IMR-90 (cell line): ENCODE measurements around the gene KRT82. TPM values are rescaled to one million over a fixed set of nuclear protein-coding genes. Genes with fewer than 3 reads are reported as not detected.

ENCODE experiments used
- ATAC-seq: fragments of 200-7000 bp; cut with Tn5 transposase; 2 replicates; pipeline ENCODE4 v1.9.1; 2020; ENCODE audit warnings: low read depth, mild to moderate bottlenecking, moderate library complexity
- BruUV-seq: library from RNA; stranded (reverse); fragments of 400-500 nt; replicated peaks from 2 replicates; lab custom pipeline; 2021; lab: Mats Ljungman, UMichigan
- CTCF ChIA-PET: fragments of 300-600 bp; formaldehyde crosslinking; extraction: SDS; loops from one replicate; lab custom pipeline; 2021; ENCODE audit warnings: antibody characterized with exemption; lab: Yijun Ruan, JAX
- POLR2A ChIA-PET: fragments of 300-600 bp; sonication (Branson Sonifier 250); formaldehyde crosslinking; loops from one replicate; lab custom pipeline; 2022; ENCODE audit warnings: antibody characterized with exemption; ENCODE audit not compliant: unreplicated experiment; lab: Charles Lee
- DNase-seq: peaks from one replicate; pipeline ENCODE4 v3.0.0; 2013
- H2AFZ ChIP-seq: replicated peaks from 2 replicates; pipeline ENCODE3; 2013; ENCODE audit warnings: low read length, mild to moderate bottlenecking; ENCODE audit not compliant: poor library complexity
- H2AK5ac ChIP-seq: 2 replicates; pipeline ENCODE4 v1.6.1; 2013; ENCODE audit warnings: low read depth, low read length, inconsistent platforms
- H2AK9ac ChIP-seq: replicated peaks from 2 replicates; pipeline ENCODE3; 2013; ENCODE audit warnings: mild to moderate bottlenecking, low read depth, low read length, moderate library complexity; ENCODE audit not compliant: poor library complexity
- H2BK120ac ChIP-seq: 2 replicates; pipeline ENCODE4 v1.6.1; 2013; ENCODE audit warnings: low read depth, low read length, inconsistent platforms
- H2BK15ac ChIP-seq: 3 replicates; pipeline ENCODE4 v1.6.1; 2013; ENCODE audit warnings: low read depth, low read length, inconsistent platforms
- H2BK20ac ChIP-seq: 2 replicates; pipeline ENCODE4 v1.6.1; 2013; ENCODE audit warnings: low read depth, mild to moderate bottlenecking, inconsistent platforms, low read length, moderate library complexity
- H2BK5ac ChIP-seq: 2 replicates; pipeline ENCODE4 v1.6.1; 2013; ENCODE audit warnings: mild to moderate bottlenecking, low read depth, low read length, inconsistent platforms; ENCODE audit not compliant: poor library complexity, severe bottlenecking
- H3K14ac ChIP-seq: replicated peaks from 2 replicates; pipeline ENCODE4 v1.6.1; 2013; ENCODE audit warnings: low read depth, low read length, inconsistent platforms
- H3K18ac ChIP-seq: 2 replicates; pipeline ENCODE4 v1.6.1; 2013; ENCODE audit warnings: low read depth, low read length, control low read depth
- H3K23ac ChIP-seq: 2 replicates; pipeline ENCODE4 v1.6.1; 2013; ENCODE audit warnings: low read depth, low read length, inconsistent platforms
- H3K27ac ChIP-seq: 2 replicates; pipeline ENCODE4 v1.5.1; 2013; ENCODE audit warnings: mild to moderate bottlenecking, control low read depth, low read length; ENCODE audit not compliant: insufficient read depth
- H3K27me3 ChIP-seq: 2 replicates; pipeline ENCODE4 v1.6.1; 2013; ENCODE audit warnings: low read length; ENCODE audit not compliant: control insufficient read depth, insufficient read depth
- H3K36me3 ChIP-seq: 2 replicates; pipeline ENCODE4 v1.6.1; 2013; ENCODE audit warnings: low read length, mixed read lengths; ENCODE audit not compliant: control insufficient read depth, insufficient read depth
- H3K4ac ChIP-seq: 2 replicates; pipeline ENCODE4 v1.6.1; 2013; ENCODE audit warnings: low read depth, low read length, inconsistent platforms
- H3K4me1 ChIP-seq: 2 replicates; pipeline ENCODE4 v1.6.1; 2013; ENCODE audit warnings: low read length, mixed read lengths; ENCODE audit not compliant: control insufficient read depth, insufficient read depth
- H3K4me2 ChIP-seq: 2 replicates; pipeline ENCODE4 v1.6.1; 2013; ENCODE audit warnings: low read depth, mild to moderate bottlenecking, control low read depth, low read length, moderate library complexity
- H3K4me3 ChIP-seq: 2 replicates; pipeline ENCODE4 v1.5.1; 2013; ENCODE audit warnings: low read depth, mild to moderate bottlenecking, control low read depth, low read length, moderate library complexity; ENCODE audit not compliant: insufficient read depth
- H3K56ac ChIP-seq: 2 replicates; pipeline ENCODE4 v1.6.1; 2013; ENCODE audit warnings: low read length, inconsistent platforms; ENCODE audit not compliant: insufficient read depth; ENCODE audit errors: extremely low read depth
- H3K79me1 ChIP-seq, 2 experiments: 2 replicates each; pipeline ENCODE4 v1.6.1; 2013; ENCODE audit warnings: low read length in 2 of 2, inconsistent platforms in 1 of 2, low read depth in 1 of 2
- H3K9ac ChIP-seq: 2 replicates; pipeline ENCODE4 v1.6.1; 2013; ENCODE audit warnings: low read depth, low read length, control low read depth
- H3K9me1 ChIP-seq: 2 replicates; pipeline ENCODE4 v1.6.1; 2013; ENCODE audit warnings: low read length, inconsistent platforms; ENCODE audit not compliant: insufficient read depth
- H3K9me3 ChIP-seq: 2 replicates; pipeline ENCODE4 v1.6.1; 2013; ENCODE audit warnings: low read length; ENCODE audit not compliant: control insufficient read depth, insufficient read depth
- H4K20me1 ChIP-seq: 2 replicates; pipeline ENCODE4 v1.6.1; 2013; ENCODE audit warnings: low read length, inconsistent platforms; ENCODE audit not compliant: insufficient read depth
- H4K5ac ChIP-seq: 2 replicates; pipeline ENCODE4 v1.6.1; 2013; ENCODE audit warnings: mild to moderate bottlenecking, low read depth, low read length, control low read depth
- H4K8ac ChIP-seq, 2 experiments: 2 replicates each; pipeline ENCODE4 v1.6.1; 2013; ENCODE audit warnings: low read depth in 2 of 2, low read length in 2 of 2, control low read depth in 1 of 2, inconsistent platforms in 1 of 2
- H4K91ac ChIP-seq: 2 replicates; pipeline ENCODE4 v1.6.1; 2013; ENCODE audit warnings: low read depth, low read length, inconsistent platforms; ENCODE audit not compliant: insufficient read depth
- CHD1 ChIP-seq: IDR thresholded peaks from 2 replicates; pipeline ENCODE4 v1.6.1; 2012; ENCODE audit warnings: low read depth, low read length, improper control_type of control experiment
- MXI1 ChIP-seq: IDR thresholded peaks from 2 replicates; pipeline ENCODE4 v1.6.1; 2012; ENCODE audit warnings: low read depth, mild to moderate bottlenecking, low read length, moderate library complexity, borderline replicate concordance
- USF2 ChIP-seq: fragments of 150-350 bp; IDR thresholded peaks from 2 replicates; pipeline ENCODE4 v1.6.1; 2017; ENCODE audit warnings: mild to moderate bottlenecking, antibody characterized with exemption, low read length, low read depth
- WGBS, 2 experiments: methylation state at CpG; one replicate each; pipeline versions ENCODE4 v1.1.5 to v1.1.7; 2013; ENCODE audit warnings: missing lambda C conversion rate in 2 of 2; ENCODE audit not compliant: insufficient read length in 1 of 2; ENCODE audit errors: extremely low coverage in 2 of 2; 5-methylcytosine and 5-hydroxymethylcytosine counted together
- dilution Hi-C: fragments of 300-500 bp; cut with HindIII; formaldehyde crosslinking; loops from one replicate; pipeline ENCODE4 v1.14.3; 2018; ENCODE audit warnings: low sequenced_read_pairs; ENCODE audit not compliant: unreplicated experiment
- in situ Hi-C: fragments of 300-500 bp; cut with MboI; formaldehyde crosslinking; loops from 3 replicates; pipeline ENCODE4 v1.14.3; 2019; ENCODE audit warnings: low sequenced_read_pairs, inconsistent platforms, mixed read lengths
- intact Hi-C: fragments of 100-400 bp; cut with micrococcal nuclease; formaldehyde crosslinking; loops from 2 replicates; pipeline ENCODE4 v1.10.0; 2022
- polyA plus RNA-seq, 3 experiments: library from polyadenylated mRNA; depleted of rRNA; stranded (reverse); fragments of >200 nt; gene quantifications; 2 replicates each; pipeline ENCODE4 v1.2.3, GENCODE V29; 2012; ENCODE audit warnings: low replicate concordance in 1 of 3
- total RNA-seq: library from RNA; depleted of rRNA; stranded (reverse); fragments of >200 nt; gene quantifications from 2 replicates; pipeline ENCODE4 v1.2.3, GENCODE V29; 2012

KRT82 gene
- total and polyA plus RNA-seq, 2 of the 4 experiments (the other 2 are of a cell fraction), result not detected

DNA sequence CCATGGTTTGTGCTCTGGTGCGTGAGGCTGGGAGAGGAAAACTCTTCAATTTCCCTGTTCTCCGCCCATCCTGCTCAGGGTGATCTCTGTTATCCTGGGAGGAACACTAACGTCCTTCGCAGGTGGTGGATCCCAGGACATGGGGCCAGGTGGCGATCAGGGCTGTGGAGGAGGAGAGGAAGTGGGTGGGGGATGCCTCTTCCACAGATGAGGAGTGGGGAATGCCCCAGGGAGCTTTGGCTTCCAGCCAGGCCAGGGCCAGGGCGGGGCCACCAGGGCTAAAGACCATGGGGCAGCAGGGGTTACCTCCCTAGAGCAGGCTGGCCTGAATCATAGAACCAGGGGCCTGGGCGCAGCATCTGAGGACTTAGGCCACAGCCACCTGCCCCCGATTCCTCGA, 31.4 kb upstream of the KRT82 start:
- Histone ChIP-seq H3K9me1 (no peaks in the 10 kb centered on the region), H4K91ac (no peak overlapping the region), H2AK9ac (no peak overlapping the region), H4K8ac (no peak overlapping the region), H2BK120ac (no peak overlapping the region), H3K56ac (no peak overlapping the region), H3K27me3 (peaks cover 4% of the 10 kb centered on the region; the same call in 1 of the 2 replicates), H3K4me3 (no peak overlapping the region), H3K27ac (no peak overlapping the region), H3K9me3 (no peaks in the 10 kb centered on the region), H3K79me1 (no peaks in the 10 kb centered on the region), H3K4ac (no peak overlapping the region), H3K18ac (no peak overlapping the region), H3K4me1 (no peaks in the 10 kb centered on the region; the same call in 1 of the 2 replicates), H3K36me3 (no peaks in the 10 kb centered on the region), H3K9ac (no peak overlapping the region), H2AK5ac (no peak overlapping the region), H3K23ac (no peak overlapping the region), H2AFZ (no peak overlapping the region), H2BK20ac (no peak overlapping the region), H4K5ac (no peak overlapping the region), H2BK5ac (no peak overlapping the region), H3K4me2 (no peak overlapping the region), H4K20me1 (no peaks in the 10 kb centered on the region), H3K14ac (no peak overlapping the region), H2BK15ac (no peak overlapping the region)
- intact Hi-C loops (no loop called here), dilution Hi-C loops (no loop called here), in situ Hi-C loops (no loop called here)
- no peak for TF ChIP-seq MXI1
- TF ChIP-seq USF2, result no peak
- no peak for TF ChIP-seq CHD1
- 60% methylated on average over 1 of the region's 9 CpGs; no CpG with 5 or more reads in 1 of the 2 experiments for WGBS, 2 experiments
- no TSS peak for BruUV-seq
- ChIA-PET CTCF (no interaction called here), POLR2A (no interaction called here)
- DNase-seq (no peak), ATAC-seq (no peak)
